SHP77 treated with DMSO at 0.1 percent for 48 hours (cell line): Measurements from ENCODE around the gene POLG.

ENCODE experiments used
- DNase-seq: peaks from one replicate; lab custom pipeline; 2025; lab: John Stamatoyannopoulos, UW

The POLG gene

GRCh38 chr15:89334510-89335297, at the start of gene POLG:
TSS of gene POLG (minus strand) at chr15:89334824. CDS start at chr15:89333754, 1,070 bp downstream.
- DNase-seq = peak; percentile 93

- DNase-seq = no peak
Observed at GRCh38 chr15:89384176-89384604, 49.6 kb upstream of the POLG start.

GRCh38 chr15:89383365-89384175, 48.9 kb upstream of the POLG start:
- peak; percentile 72 for DNase-seq

DNA sequence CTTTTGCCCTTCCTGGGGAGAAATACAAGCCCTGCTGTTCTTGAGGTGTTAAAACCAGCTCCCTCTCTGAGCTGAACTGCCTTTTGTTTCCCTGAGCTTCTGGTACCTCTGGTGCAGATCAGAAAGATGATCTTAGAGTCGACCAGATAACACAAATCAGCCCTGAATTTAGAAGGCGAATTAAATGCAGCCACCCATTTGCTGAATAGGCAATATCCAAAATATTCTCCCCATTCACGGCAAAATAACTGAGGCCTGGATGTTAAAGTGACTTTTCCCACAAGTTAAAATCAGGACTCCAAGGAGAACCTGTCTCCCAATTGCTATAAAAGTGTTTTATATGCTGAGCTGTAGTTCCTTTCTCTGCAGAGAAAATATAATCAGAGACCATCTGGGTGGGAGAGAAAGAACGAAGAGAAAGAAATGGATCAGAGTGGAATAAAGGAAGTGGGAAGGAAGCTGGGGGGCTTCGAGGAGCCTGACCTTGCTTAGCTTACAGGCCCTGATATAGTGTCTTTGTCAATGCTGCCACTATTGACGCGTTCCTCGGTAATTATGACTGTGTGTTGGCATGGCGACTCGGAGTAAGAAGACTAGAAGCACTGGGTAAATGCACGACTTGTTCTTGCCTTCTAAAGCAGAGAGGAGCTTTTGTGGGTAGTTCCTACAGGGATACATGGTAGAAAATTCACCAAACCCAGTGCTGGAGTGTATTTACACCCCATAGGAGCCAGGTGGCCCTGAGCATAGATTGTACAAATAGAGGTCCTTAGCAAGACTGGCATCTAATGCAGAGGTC, 47.5 kb upstream of the POLG start:
- DNase-seq = no peak

GRCh38 chr15:89381331-89381730, 46.7 kb upstream of the POLG start:
- DNase-seq = no peak

- DNase-seq = no peak
Observed at GRCh38 chr15:89379818-89380217, 45.2 kb upstream of the POLG start.

DNA sequence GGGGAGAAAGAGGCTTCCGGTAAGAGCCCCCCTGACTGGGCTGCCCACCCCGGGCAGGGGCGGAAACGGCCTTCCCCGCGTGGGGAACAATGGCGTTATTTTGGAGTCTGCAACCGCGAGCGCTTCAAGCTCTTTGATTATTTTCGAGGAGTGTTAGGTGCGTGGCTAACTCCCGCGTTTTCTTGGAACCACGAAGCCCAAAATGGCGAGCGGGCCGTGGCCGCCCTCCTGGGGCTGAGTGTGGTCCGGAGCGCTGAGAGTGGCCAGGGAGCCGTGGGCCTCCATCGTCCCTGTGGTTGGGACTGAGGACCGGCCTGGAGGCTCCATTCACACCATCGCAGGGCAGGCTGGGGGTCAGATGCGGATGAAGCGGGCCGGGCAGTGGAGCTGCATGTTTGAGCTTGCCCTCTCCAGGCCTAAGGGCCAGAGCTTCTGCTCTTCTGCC, 44.6 kb upstream of the POLG start:
- DNase-seq = no peak

- no peak for DNase-seq
Observed at GRCh38 chr15:89378296-89379151, 43.9 kb upstream of the POLG start.

DNA sequence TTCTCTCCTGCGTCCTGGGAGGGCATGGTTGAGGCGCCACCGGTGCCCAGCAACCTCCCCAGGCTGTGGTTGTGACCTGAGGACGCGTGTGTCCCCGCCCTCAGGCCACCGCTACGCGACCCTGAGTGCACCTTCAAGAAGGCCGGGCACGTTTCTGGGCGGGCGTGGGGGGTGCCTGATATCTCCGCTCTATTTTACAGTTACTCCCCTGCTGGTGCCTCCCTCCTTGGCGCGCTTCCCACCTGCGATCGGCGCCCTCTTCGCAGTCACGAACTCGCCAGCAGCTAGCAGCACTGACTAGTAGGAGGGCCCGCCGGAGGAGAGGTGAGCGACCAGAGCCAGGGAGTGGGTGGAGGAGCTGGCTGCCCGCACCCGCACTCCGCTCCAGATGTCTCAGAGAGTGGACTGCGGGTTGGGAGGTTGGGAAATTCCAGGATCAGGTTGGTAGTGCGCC, 43.2 kb upstream of the POLG start:
- no peak for DNase-seq

- DNase-seq = no peak
Observed at GRCh38 chr15:89377024-89377841, 42.6 kb upstream of the POLG start.

DNA sequence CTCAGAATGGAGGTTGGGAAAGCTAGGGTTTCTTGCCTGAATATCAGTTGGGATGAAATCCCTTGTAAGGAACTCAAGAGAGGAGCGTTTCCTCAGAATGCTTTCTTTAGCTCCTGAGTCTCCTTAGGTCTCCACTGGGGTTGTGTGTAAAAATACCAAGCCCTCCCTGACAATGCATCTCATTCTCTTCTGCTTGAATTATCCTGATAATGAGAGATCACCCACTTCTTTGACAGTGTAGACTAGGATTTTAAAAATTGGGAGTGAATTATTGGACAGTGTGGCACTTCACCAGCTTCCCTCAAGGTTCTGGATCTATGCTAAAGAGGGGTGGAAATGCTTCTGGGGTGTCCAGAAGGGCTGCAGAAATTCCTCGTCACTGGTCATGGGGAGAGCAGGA, 41.8 kb upstream of the POLG start:
- no peak for DNase-seq

GRCh38 chr15:89375093-89376005, 40.7 kb upstream of the POLG start:
- no peak for DNase-seq

DNA sequence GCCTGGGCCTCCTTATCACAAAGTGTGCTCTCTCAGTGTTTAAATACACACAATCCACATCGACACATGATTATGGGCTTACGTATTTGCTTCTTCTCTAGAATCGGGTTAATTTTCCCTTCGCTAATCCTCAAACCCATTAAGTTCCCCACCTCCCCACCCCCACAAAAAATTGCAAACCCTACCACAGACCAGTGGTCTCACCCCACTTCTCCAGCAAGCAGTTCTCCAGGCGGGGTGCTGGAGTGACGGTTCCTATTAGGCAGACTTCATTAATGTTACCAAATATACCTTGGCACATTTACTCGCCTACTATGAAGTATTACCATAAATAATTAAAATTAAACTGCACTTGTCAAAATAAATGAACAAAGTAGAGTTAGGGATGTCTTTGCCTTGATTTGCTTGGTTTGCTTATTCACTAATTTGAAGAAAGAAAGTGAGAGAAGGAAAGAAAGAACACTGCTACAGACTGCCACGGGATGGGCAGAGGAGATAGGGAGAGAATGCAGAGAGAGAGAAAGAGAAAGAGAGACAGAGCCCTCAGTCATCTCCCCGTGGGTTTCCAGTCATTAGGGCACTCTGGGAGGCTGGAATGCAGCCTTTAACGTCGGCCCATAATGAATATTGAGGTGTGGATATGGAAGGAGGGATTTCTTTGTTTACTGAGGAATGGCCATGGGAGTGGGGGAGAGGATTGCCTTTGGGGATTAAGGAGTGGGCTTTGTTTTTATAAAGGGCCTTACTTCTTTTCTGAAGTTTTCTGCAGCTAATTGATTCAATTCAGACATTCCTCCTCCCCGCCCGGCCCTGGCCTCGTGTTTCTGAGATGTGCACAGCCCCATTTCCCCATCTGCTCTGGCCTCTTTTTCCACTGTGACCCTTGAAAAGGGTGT, 39.7 kb upstream of the POLG start:
- DNase-seq = no peak

GRCh38 chr15:89372069-89372935, 37.7 kb upstream of the POLG start:
- DNase-seq = no peak

- no peak for DNase-seq
Observed at GRCh38 chr15:89371228-89372044, 36.8 kb upstream of the POLG start.

GRCh38 chr15:89370978-89371227, 36.3 kb upstream of the POLG start:
- no peak for DNase-seq
